A673 (cell line): ENCODE measurements around the gene CFAP210. TPM values are rescaled to one million over a fixed set of nuclear protein-coding genes. Genes with fewer than 3 reads are reported as not detected.

Source experiments
- BruUV-seq: library from RNA; stranded (reverse); fragments of 400-500 nt; replicated peaks from 2 replicates; lab custom pipeline; 2021; lab: Mats Ljungman, UMichigan
- CTCF ChIA-PET: fragments of 300-600 bp; sonication (Branson Sonifier 250); formaldehyde crosslinking; loops from one replicate; lab custom pipeline; 2022; ENCODE audit warnings: antibody characterized with exemption; lab: Charles Lee
- POLR2A ChIA-PET: fragments of 300-600 bp; sonication (Branson Sonifier 250); formaldehyde crosslinking; loops from one replicate; lab custom pipeline; 2022; ENCODE audit warnings: antibody characterized with exemption; ENCODE audit not compliant: low non-redundant PET; lab: Charles Lee
- DNase-seq: peaks from one replicate; pipeline ENCODE4 v3.0.0-alpha.2; 2015; ENCODE audit warnings: low spot score
- H3K27ac ChIP-seq: fragments of 200-600 bp; sonication (generic); 2 replicates; pipeline ENCODE4 v1.5.1; 2016; ENCODE audit warnings: mixed run types, low read depth, mild to moderate bottlenecking, mixed read lengths, antibody characterized with exemption, low read length; ENCODE audit not compliant: poor library complexity, severe bottlenecking
- H3K27me3 ChIP-seq: fragments of 200-600 bp; sonication (generic); replicated peaks from 2 replicates; pipeline ENCODE4 v1.6.1; 2017; ENCODE audit warnings: mixed run types, low read depth, mild to moderate bottlenecking, mixed read lengths, antibody characterized with exemption, low read length; ENCODE audit not compliant: insufficient read depth, poor library complexity
- H3K36me3 ChIP-seq: fragments of 200-600 bp; sonication (generic); 2 replicates; pipeline ENCODE4 v1.6.1; 2016; ENCODE audit warnings: mixed run types, mild to moderate bottlenecking, mixed read lengths, antibody characterized with exemption, low read length; ENCODE audit not compliant: insufficient read depth, poor library complexity, severe bottlenecking
- H3K4me1 ChIP-seq: fragments of 200-600 bp; sonication (generic); 2 replicates; pipeline ENCODE4 v1.6.1; 2017; ENCODE audit warnings: mixed run types, mild to moderate bottlenecking, mixed read lengths, antibody characterized with exemption, low read length; ENCODE audit not compliant: insufficient read depth, poor library complexity, severe bottlenecking
- H3K4me3 ChIP-seq: fragments of 200-600 bp; sonication (generic); 2 replicates; pipeline ENCODE4 v1.5.1; 2016; ENCODE audit warnings: low read depth, mixed run types, mild to moderate bottlenecking, mixed read lengths, low read length; ENCODE audit not compliant: poor library complexity, severe bottlenecking
- H3K9me3 ChIP-seq: fragments of 200-600 bp; sonication (generic); 2 replicates; pipeline ENCODE4 v1.6.1; 2016; ENCODE audit warnings: mixed run types, low read depth, mild to moderate bottlenecking, mixed read lengths, antibody characterized with exemption, low read length; ENCODE audit not compliant: poor library complexity, severe bottlenecking
- EZH2 ChIP-seq: fragments of 200-600 bp; sonication (generic); IDR thresholded peaks from 2 replicates; pipeline ENCODE4 v1.6.1; 2017; ENCODE audit warnings: borderline replicate concordance, low read depth, mild to moderate bottlenecking, mixed read lengths, antibody characterized with exemption, low read length; ENCODE audit not compliant: poor library complexity, severe bottlenecking
- intact Hi-C: fragments of 100-400 bp; cut with micrococcal nuclease; formaldehyde crosslinking; loops from one replicate; pipeline ENCODE4 v1.10.0; 2022; ENCODE audit not compliant: unreplicated experiment
- total RNA-seq: library from RNA; stranded (reverse); gene quantifications from 2 replicates; pipeline ENCODE4 v1.2.3, GENCODE V29; 2021
- TF ChIP-seq, protein P1 (sequence below): fragments of 300-800, 200-600 bp; sonication (generic); conservative IDR thresholded peaks from 2 replicates; pipeline ENCODE4 v1.5.1; 2017; ENCODE audit warnings: low read depth, mild to moderate bottlenecking, antibody characterized with exemption, low read length, moderate library complexity, mixed read lengths

Gene CFAP210
- total RNA-seq, 1 experiment from 2014 or later = 0.37 TPM

DNA sequence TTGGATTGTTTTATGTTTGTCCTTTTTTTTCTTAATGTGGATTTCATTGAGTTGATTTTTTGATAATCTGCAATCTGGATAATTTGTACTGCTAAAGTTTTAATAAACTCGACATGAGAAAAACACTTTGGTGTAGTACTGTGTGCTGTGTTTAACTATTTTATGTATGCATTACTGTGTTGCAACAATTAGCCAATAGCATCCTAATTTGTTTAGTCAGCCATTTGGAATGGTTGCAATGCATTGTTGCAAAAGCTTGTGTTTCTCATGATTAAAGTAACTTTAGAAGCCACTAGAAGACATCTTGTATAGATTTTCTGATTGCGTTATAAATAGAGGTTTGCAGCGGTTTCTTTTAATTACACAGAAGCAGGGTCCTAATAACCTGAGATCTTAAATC lies 56.6 kb downstream of the CFAP210 start:
- H3K27me3 ChIP-seq = no peaks in the 10 kb centered on the region
- H3K9me3 ChIP-seq = no peaks in the 10 kb centered on the region
- no peak overlapping the region for H3K4me3 ChIP-seq
- intact Hi-C loops = no loop called here
- ChIA-PET CTCF (no interaction called here), POLR2A (no interaction called here)
- DNase-seq = no peak
- H3K27ac ChIP-seq = no peak overlapping the region
- H3K4me1 ChIP-seq = no peaks in the 10 kb centered on the region
- TF ChIP-seq EZH2 = no peak
- TF ChIP-seq, protein P1, sequence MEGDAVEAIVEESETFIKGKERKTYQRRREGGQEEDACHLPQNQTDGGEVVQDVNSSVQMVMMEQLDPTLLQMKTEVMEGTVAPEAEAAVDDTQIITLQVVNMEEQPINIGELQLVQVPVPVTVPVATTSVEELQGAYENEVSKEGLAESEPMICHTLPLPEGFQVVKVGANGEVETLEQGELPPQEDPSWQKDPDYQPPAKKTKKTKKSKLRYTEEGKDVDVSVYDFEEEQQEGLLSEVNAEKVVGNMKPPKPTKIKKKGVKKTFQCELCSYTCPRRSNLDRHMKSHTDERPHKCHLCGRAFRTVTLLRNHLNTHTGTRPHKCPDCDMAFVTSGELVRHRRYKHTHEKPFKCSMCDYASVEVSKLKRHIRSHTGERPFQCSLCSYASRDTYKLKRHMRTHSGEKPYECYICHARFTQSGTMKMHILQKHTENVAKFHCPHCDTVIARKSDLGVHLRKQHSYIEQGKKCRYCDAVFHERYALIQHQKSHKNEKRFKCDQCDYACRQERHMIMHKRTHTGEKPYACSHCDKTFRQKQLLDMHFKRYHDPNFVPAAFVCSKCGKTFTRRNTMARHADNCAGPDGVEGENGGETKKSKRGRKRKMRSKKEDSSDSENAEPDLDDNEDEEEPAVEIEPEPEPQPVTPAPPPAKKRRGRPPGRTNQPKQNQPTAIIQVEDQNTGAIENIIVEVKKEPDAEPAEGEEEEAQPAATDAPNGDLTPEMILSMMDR = no peak
- H3K36me3 ChIP-seq = peaks cover 46% of the 10 kb centered on the region
- no TSS peak for BruUV-seq

DNA sequence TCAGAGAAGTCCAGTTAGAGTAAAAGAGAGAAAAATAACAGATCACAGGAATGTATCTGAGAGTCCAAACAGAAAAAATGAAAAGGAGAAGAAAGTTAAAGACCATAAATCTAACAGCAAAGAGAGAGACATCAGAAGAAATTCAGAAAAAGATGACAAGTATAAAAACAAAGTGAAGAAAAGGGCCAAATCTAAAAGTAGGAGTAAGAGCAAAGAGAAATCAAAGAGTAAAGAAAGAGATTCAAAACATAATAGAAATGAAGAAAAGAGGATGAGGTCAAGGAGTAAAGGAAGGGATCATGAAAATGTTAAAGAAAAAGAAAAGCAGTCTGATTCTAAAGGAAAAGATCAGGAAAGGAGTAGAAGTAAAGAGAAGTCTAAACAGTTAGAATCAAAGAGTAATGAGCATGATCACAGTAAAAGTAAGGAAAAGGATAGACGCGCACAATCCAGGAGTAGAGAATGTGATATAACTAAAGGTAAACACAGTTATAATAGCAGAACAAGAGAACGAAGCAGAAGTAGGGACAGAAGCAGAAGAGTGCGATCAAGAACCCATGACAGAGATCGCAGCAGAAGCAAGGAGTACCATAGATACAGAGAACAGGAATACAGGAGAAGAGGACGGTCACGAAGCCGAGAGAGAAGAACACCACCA lies 57.6 kb downstream of the CFAP210 start:
- no peaks in the 10 kb centered on the region for H3K4me1 ChIP-seq
- BruUV-seq = TSS peak; percentile 94
- intact Hi-C loops = no loop called here
- no peaks in the 10 kb centered on the region for H3K9me3 ChIP-seq
- TF ChIP-seq EZH2 = no peak
- TF ChIP-seq, protein P1 = no peak
- ChIA-PET POLR2A (no interaction called here), CTCF (no interaction called here)
- no peak overlapping the region for H3K27ac ChIP-seq
- no peaks in the 10 kb centered on the region for H3K27me3 ChIP-seq
- H3K36me3 ChIP-seq = peaks cover 53% of the 10 kb centered on the region
- no peak overlapping the region for H3K4me3 ChIP-seq
- no peak for DNase-seq

DNA sequence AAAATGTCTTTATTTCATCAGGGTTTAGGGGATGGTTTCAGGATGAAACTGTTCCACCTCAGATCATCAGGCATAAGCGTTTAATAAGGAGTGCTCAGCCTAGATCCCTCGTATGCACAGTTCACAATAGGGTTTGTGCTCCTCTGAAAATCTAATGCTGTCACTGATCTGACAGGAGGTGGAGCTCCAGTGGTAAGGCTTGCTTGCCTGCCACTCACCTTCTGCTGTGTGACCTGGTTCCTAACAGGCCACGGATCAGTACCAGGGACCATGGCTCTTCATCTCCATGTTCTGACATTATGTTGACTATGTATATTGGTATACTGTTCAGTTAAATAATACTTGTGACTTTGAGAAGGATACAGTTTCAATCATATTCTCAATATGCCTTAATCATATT lies 68.4 kb downstream of the CFAP210 start:
- no TSS peak for BruUV-seq
- no peak for DNase-seq
- Histone ChIP-seq H3K4me3 (no peak overlapping the region), H3K27ac (no peak overlapping the region), H3K36me3 (peaks cover 38% of the 10 kb centered on the region), H3K4me1 (no peaks in the 10 kb centered on the region), H3K27me3 (no peaks in the 10 kb centered on the region), H3K9me3 (no peaks in the 10 kb centered on the region)
- intact Hi-C loops = no loop called here
- ChIA-PET POLR2A (no interaction called here), CTCF (no interaction called here)
- TF ChIP-seq, protein P1 = no peak
- TF ChIP-seq EZH2 = no peak
